OCI-LY3 (cell line): ENCODE measurements around the gene CCDC38.
"Not testable (repeated sequence)": the region's sequence is repeated elsewhere in the genome, so short reads cannot be mapped to it uniquely, and the experiment has no call there.

Experiments
- H2AFZ ChIP-seq: fragments of 200-600, 300-600 bp; shearing (Covaris generic); 2 replicates; pipeline ENCODE4 v1.6.0; 2014; ENCODE audit warnings: antibody characterized with exemption, low read depth, low read length
- H3K27ac ChIP-seq: fragments of 200-600, 300-600 bp; sonication (generic); 2 replicates; pipeline ENCODE4 v1.5.1; 2014; ENCODE audit warnings: mild to moderate bottlenecking, low read length, moderate library complexity, mixed read lengths
- H3K27me3 ChIP-seq: fragments of 200-600, 300-600 bp; sonication (generic); 2 replicates; pipeline ENCODE4 v1.6.1; 2014; ENCODE audit warnings: low read depth, low read length, mixed read lengths
- H3K36me3 ChIP-seq: fragments of 200-600, 300-600 bp; sonication (generic); replicated peaks from 2 replicates; pipeline ENCODE3; 2014; ENCODE audit warnings: low read depth, low read length, mixed read lengths
- H3K4me1 ChIP-seq: fragments of 300-600, 200-600 bp; sonication (generic); 2 replicates; pipeline ENCODE4 v1.6.1; 2014; ENCODE audit warnings: low read length, mixed read lengths
- H3K4me2 ChIP-seq: fragments of 200-600, 300-600 bp; sonication (generic); 2 replicates; pipeline ENCODE4 v1.6.1; 2014; ENCODE audit warnings: low read length, mixed read lengths
- H3K4me3 ChIP-seq: fragments of 300-600, 200-600 bp; sonication (generic); 2 replicates; pipeline ENCODE4 v1.5.1; 2014; ENCODE audit warnings: antibody characterized with exemption, mild to moderate bottlenecking, low read length, moderate library complexity
- H3K79me2 ChIP-seq: fragments of 300-600, 200-600 bp; shearing (Covaris generic); 2 replicates; pipeline ENCODE4 v1.6.1; 2014; ENCODE audit warnings: mild to moderate bottlenecking, low read length, mixed read lengths
- H3K9ac ChIP-seq: fragments of 300-600, 200-600 bp; shearing (Covaris generic); 2 replicates; pipeline ENCODE4 v1.6.0; 2014; ENCODE audit warnings: mild to moderate bottlenecking, low read length, moderate library complexity
- H3K9me3 ChIP-seq: fragments of 200-600, 300-600 bp; shearing (Covaris generic); 2 replicates; pipeline ENCODE4 v1.6.1; 2014; ENCODE audit warnings: low read length, mixed read lengths; ENCODE audit not compliant: insufficient read depth
- H4K20me1 ChIP-seq: fragments of 200-600, 300-600 bp; sonication (generic); 2 replicates; pipeline ENCODE4 v1.6.1; 2016; ENCODE audit warnings: low read length, mixed read lengths; ENCODE audit not compliant: insufficient read depth
- CTCF ChIP-seq: fragments of 200-600, 300-600 bp; sonication (generic); IDR thresholded peaks from 2 replicates; pipeline ENCODE4 v1.5.1; 2014; ENCODE audit warnings: antibody characterized with exemption, low read length, low read depth
- EZH2phosphoT487 ChIP-seq: fragments of 200-600 bp; shearing (Covaris generic); IDR thresholded peaks from 2 replicates; pipeline ENCODE4 v1.6.1; 2018; ENCODE audit warnings: antibody characterized with exemption, mixed run types, low read depth

The CCDC38 gene

GRCh38 chr12:95975491-95975890 is 33.1 kb upstream of the CCDC38 start:
- Histone ChIP-seq H3K27me3 (no peaks in the 10 kb centered on the region), H3K4me2 (no peak overlapping the region), H3K36me3 (no peaks in the 10 kb centered on the region), H3K27ac (no peak overlapping the region), H4K20me1 (no peaks in the 10 kb centered on the region), H2AFZ (no peak overlapping the region), H3K4me1 (no peaks in the 10 kb centered on the region), H3K9me3 (no peaks in the 10 kb centered on the region), H3K4me3 (no peak overlapping the region), H3K79me2 (no peaks in the 10 kb centered on the region), H3K9ac (no peak overlapping the region)
- no peak for TF ChIP-seq EZH2phosphoT487
- TF ChIP-seq CTCF = no peak

GRCh38 chr12:95974358-95974757 is 31.9 kb upstream of the CCDC38 start:
- no peak overlapping the region for H3K4me2 ChIP-seq
- H3K4me3 ChIP-seq = no peak overlapping the region
- no peaks in the 10 kb centered on the region for H3K9me3 ChIP-seq
- H2AFZ ChIP-seq = no peak overlapping the region
- no peaks in the 10 kb centered on the region for H3K79me2 ChIP-seq
- no peak overlapping the region for H3K27ac ChIP-seq
- no peak overlapping the region for H3K9ac ChIP-seq
- no peaks in the 10 kb centered on the region for H4K20me1 ChIP-seq
- H3K36me3 ChIP-seq = no peaks in the 10 kb centered on the region
- H3K4me1 ChIP-seq = no peaks in the 10 kb centered on the region
- no peaks in the 10 kb centered on the region for H3K27me3 ChIP-seq
- TF ChIP-seq CTCF = no peak
- TF ChIP-seq EZH2phosphoT487 = no peak

DNA sequence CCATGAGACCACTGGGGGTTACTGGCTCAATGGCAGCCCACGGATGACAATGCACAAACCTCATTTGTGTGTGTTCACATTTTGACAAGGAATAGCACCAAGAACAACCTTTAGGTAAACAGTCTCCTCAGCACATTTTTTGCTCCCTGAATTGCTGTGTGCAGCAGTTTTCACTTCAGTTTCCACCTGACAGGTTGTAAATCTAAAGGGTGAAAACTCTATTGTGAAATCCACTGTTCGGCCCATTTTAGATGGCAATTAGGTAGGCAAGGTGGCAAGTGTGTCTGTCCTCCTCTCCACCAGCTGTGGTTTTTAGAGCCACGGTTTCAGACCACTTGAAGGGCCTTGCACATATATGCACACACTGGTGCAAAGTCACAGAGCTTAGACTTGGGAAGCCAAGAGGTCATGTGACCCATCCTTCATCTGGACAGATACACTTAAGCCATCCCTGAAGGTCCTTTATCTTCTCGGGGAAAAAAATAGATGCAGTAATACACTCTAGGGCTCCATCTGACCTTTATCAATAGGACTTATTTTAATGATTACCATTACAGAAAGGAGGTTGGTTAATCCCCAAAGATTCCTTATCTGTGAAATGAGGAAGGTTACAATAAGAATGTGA is 30.5 kb upstream of the CCDC38 start:
- H4K20me1 ChIP-seq = no peaks in the 10 kb centered on the region
- no peaks in the 10 kb centered on the region for H3K36me3 ChIP-seq
- H3K9me3 ChIP-seq = no peaks in the 10 kb centered on the region
- no peak overlapping the region for H3K4me3 ChIP-seq
- no peak overlapping the region for H2AFZ ChIP-seq
- H3K27me3 ChIP-seq = no peaks in the 10 kb centered on the region
- no peaks in the 10 kb centered on the region for H3K79me2 ChIP-seq
- H3K4me1 ChIP-seq = no peaks in the 10 kb centered on the region
- no peak for TF ChIP-seq EZH2phosphoT487
- no peak for TF ChIP-seq CTCF
- H3K27ac ChIP-seq = no peak overlapping the region
- H3K4me2 ChIP-seq = no peak overlapping the region
- H3K9ac ChIP-seq = no peak overlapping the region

DNA sequence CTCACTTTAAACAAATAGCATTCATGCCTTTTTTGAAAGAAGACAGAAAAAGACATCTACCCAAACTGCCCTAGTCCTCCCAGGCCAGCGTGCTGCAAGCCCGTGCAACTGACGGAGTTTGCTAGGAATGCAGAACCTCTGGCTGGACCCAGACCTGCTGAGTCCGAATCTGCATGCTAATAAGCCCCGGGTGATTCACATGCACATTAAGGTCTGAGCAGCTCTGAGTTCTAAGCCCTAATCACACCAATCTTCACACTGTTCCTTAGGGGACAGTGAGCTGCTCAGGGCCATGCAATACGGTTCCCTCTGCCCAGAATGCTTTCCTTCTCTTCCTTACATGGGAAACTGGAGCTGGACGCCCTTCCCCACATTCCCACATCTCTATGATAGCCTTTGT is 28.5 kb upstream of the CCDC38 start:
- no peak overlapping the region for H3K27ac ChIP-seq
- H3K4me2 ChIP-seq = no peak overlapping the region
- H2AFZ ChIP-seq = no peak overlapping the region
- no peaks in the 10 kb centered on the region for H3K36me3 ChIP-seq
- no peak overlapping the region for H3K9ac ChIP-seq
- TF ChIP-seq EZH2phosphoT487 (no peak), CTCF (no peak)
- H3K4me3 ChIP-seq = no peak overlapping the region
- H4K20me1 ChIP-seq = no peaks in the 10 kb centered on the region
- no peaks in the 10 kb centered on the region for H3K79me2 ChIP-seq
- no peaks in the 10 kb centered on the region for H3K27me3 ChIP-seq
- no peaks in the 10 kb centered on the region for H3K9me3 ChIP-seq
- H3K4me1 ChIP-seq = no peaks in the 10 kb centered on the region

GRCh38 chr12:95969116-95969515 is 26.7 kb upstream of the CCDC38 start:
- not testable (repeated sequence) for H3K27me3 ChIP-seq, H3K9me3 ChIP-seq, H3K36me3 ChIP-seq, H3K27ac ChIP-seq, H4K20me1 ChIP-seq, H3K4me3 ChIP-seq, H3K4me1 ChIP-seq, H3K4me2 ChIP-seq, H3K79me2 ChIP-seq, H2AFZ ChIP-seq, H3K9ac ChIP-seq
